HS-5 (cell line): ENCODE data around the gene RPLP2.

Experiments used
- DNase-seq: peaks from one replicate; pipeline ENCODE4 v3.0.0-alpha.2; 2012; ENCODE audit warnings: low read depth

RPLP2 gene

DNA sequence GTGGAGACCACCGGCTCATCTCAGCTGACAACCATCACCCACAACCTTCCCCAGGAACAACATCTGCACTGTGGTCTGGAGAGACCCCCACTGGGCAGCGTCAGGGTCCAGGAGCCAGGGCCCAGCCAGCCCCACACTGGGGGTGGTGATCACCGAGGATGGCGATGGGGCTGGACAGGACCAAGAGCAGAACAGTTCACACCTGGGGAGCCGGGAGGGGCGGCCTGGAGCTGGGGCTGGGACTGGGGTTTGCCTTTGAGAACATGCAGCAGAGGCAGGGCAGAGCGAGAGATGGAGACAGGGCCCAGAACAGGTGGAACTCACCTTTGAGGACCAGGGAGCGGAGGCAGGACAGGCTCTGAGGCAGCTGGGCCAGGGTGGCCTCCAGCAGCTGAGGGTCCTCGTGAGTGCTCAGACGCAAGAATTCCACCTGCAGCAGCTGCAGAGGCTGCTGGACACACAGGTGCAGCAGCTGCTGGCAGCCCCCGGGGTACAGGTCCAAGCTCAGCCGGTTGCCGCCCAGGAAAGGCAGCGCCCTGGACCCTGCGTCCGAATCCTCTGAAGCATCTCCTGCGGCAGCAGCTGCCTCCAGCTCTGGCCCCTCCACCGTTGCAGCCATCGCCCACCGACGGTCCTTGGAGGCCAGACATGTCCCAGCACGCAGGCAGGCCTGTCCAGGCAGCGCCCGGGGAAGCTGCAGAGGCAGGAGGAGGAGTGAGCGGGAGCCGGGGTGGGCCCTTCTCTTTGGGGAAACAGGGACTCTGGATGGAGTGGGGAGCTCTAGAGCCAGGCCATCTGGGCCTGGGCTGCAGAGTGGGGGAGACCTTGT is 5.8 kb upstream of the RPLP2 start:
- DNase-seq = no peak

DNA sequence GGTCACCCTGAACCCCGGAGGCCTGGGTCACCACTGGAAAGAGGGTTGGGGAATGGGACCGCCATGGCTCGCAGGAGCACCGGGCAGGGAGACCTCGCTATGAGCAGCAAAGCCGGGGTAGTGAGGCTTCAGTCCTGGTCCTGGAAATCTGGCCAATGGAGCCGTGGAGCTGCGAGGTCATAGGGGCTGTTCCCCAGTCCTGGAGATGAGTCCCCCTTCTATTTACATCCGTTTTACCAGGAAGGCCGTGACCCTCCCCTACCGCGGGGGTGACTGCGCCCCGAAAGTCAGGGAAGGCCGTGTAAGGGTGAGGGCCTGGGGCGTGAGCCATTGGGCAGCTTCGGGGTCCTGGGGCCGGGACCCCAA is 5.2 kb upstream of the RPLP2 start:
- DNase-seq = no peak

DNA sequence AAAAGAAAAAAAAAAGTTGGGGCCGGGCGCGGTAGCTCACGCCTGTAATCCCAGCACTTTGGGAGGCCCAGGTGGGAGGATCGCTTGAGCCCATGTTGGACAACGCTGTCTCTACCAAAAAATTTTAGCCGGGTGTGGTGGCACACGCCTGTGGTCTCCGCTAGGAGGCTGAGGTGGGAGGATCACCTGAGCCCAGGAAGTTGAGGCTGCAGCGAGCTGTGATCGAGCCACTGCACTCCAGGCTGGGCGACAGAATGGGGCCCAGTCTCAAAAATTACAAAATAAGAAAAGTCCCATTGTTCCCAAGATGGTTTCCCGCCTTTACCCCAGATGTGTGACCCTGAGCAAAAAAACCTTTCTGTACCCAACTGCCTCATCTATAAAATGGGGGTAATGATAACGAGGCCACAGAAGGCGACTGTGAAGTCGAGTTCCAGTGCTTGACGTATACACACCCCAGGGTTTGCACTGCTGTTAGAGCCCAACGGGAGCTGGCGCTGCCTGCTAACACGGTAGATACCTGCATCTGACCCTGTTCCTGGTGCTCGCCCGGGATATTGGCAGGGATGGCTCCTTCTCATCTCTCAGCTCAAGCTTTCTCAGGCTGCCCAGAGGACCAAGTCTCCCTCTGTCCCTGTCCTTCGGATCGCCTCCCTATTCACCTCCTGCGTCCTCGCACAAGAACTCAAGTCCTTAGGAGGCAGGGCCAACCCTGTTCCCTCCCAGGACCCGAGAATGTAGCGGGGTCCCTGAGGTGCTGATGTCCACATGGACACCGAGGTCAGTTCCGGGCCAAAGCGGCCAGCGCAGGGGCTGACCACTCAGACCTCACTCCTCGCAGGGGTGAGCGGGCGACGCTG is 1.1 kb upstream of the RPLP2 start:
- no peak for DNase-seq

DNA sequence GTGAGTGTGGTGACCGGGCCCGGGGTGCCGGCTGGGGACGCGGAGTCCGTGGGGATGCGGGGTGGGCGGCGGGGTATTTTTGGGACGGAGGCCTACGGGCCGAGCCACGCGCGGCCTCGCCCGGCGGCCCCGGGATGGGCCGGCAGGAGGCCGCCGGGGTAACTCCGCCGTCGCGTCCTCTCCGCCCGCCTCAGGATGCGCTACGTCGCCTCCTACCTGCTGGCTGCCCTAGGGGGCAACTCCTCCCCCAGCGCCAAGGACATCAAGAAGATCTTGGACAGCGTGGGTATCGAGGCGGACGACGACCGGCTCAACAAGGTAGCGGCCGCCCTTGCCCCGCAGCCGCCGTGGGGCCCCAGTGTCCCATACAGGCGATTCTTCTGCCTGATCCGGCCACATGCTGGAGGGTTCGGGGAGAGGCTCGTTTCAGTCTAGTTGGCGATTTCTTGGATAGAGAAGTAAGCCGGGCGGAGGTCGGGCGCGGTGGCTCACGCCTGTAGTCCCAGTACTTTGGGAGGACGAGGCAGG is 337 bp downstream of the RPLP2 start:
- DNase-seq = no peak

DNA sequence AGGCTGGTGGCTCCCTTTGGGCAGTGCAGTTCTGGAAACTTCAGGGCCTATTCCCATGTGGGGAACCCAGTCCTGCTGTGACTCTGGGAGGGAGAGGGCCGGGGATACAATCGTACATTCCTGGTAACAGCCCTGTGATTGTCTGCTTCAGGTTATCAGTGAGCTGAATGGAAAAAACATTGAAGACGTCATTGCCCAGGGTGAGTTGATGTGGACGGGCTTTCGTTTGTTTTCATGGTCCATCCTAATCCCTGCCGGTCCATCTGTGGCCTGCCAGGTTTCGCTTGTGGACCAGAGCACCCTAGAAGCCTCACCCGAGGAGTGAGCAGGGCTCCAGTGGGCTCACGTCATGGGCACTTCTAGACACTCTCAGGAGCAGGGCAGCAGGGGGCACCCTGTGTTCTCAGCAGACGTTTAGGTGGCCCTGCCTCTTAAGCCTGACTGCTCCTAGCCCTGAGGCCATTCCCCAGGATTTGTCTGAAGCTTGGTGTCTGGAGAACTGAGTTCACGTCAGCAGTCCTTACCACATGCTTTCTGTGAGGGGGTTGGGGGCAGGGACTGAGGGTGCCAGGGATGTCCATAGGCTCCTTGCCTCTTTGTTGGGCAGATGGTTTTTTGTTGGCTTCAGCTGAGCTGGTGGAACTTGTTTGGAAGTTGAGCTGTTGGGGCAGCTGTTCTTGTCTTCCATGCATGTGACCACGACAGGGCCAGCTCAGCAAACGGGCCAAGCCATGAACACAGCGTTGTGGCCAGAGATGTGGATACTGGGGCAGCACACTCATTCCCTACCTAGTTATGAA is 1.9 kb downstream of the RPLP2 start:
- DNase-seq = no peak

DNA sequence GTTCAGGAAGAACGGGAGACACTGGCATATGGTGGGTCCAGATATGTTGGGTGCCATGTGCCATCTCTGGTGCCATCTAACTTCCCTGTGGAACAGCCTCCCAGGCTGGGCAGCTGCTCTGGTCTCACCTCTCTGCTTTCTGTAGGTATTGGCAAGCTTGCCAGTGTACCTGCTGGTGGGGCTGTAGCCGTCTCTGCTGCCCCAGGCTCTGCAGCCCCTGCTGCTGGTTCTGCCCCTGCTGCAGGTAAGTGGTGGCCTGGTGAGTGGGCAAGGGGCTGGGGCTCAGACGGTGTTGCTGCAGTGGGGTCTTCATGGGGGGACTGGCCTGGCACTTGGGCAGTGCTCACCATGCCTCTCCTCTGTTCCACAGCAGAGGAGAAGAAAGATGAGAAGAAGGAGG is 2.6 kb downstream of the RPLP2 start:
- DNase-seq = no peak

DNA sequence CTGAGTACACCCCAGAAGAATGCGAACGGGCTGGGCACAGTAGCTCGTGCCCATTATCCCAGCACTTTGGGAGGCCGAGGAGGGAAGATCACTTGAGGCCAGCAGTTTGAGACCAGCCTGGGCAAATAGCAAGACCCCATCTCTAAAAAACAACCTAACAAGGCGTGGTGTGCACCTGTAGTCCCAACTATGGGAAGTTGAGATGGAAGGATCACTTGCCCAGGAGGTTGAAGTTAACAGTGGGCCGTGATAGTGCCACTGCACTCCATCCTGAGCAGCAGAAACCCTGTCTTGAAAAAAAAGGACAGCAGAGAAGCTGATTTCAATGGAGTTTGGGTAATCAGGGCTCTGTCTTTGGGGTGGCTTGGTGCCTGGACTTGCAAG is 3.3 kb downstream of the RPLP2 start:
- DNase-seq = no peak

DNA sequence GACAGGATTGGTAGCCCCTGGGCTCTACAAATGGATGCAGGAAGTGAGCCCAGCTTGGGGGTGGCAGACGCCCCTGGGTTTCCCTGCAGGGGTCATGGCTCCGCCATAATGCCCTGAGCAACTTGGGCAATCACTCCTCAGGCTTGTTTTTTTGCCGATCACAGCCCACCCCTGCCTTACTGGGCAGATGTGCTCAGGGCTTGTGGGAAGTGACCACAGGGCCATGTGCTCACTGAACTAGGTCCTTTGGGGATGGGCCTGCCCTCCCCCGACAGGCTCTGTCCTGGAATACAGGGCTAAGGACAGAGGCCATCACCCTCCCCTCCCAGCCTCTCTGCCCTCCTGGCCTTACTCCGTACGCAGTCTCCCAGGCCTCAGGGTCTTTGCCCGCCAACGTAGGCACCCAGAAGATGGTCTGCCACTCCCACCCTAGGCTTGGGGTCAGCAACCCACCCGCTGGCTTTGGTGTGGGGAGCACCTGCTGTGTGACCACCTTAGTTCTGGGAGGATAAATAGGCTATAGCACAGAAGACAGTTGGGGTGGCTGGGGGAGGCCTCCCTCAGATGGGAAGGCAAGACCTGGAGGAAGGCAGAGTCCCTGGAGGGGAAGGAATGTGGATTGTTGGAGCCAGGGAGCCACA is 3.8 kb downstream of the RPLP2 start:
- no peak for DNase-seq

DNA sequence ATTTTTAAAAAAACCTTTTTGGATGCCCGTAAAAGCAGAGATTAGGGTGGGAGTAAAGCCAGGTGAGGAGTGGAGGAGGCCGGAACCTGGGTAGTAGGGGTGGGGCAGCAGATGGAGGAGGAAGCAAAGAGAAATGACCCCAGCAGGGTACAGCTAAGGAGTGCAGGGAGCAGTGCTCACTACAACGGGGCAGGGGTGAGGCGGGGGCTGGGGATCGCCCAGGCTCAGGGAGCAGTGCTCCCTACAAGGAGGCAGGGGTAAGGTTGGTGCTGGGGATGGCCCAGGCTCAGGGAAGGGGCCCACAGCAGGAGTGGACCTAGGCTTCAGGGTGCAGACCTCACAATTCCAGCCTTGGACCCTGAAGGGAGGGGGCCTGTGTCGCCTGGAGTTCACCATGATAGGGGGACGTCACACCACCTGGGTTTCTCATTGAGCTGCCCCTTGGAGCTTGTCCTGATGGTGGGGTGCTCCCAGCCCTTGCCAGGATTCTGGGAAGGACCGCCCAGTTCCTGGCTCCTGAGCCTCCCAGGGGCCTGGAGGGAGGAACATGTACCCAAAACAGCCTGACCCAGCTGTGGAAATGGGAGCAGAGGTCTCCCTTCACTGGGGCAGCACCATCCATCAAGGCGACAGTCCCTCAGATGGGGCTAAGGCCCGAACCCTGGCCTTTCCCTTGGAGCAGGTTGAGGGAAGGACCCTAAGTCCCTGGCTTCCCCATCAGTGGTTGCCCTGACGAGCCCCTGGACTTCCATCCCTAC is 6.1 kb downstream of the RPLP2 start:
- no peak for DNase-seq

DNA sequence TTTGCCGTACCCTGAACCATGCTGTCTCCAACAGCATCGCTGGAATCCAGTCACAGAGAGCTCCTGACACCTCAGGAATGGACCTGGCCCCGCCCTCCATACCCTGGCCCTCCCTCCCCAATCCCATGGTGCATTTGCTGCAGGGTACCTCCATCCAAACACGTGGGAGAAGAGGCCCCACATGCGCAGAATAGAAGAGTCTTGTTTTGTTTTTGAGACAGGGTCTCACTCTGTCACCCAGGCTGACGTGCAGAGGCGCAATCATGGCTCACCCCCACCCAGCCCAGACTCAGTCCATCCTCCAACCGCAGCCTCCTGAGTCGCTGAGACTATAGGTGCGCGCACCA is 6.6 kb downstream of the RPLP2 start:
- DNase-seq = no peak

DNA sequence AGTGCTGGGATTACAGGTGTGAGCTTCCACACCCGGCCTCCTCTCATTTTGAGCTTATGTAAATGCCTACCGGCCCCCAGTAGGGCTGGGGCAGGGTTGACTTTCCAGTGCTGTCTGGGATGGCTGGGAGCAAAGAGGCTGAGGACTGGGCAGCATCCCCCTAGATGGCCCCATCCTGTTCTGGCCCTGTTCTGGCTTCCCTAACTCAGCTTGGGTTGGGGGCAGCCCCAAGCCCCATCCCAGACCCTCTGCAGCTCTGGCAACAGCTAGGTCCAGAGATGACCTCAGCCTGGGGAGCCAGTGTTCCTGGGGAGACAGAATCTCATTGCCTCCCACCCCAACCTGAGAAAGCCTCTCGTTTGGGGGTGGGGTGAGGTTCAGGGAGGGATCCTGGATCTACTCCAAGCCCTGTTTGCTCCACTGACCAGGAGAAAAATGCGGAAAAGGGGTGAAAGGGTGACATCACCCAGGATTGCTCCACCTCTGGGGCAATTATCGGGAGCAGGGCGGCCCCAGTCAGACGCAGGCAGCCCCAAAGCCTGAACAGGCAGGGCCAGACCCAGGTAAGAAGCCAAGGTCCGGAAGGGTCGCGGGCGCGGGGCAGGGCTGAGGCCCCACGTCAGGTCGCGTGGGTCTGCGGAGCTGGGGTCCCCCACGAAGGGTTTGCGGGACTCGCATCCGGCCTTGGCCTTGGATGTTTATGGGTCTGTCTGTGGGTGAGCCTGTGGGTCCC is 8.8 kb downstream of the RPLP2 start, which contains the start of gene PNPLA2:
TSS of gene PNPLA2 (plus strand) at position 519 of the 733 bp plus-strand sequence. CDS start 805 bp downstream, outside the sequence.
- DNase-seq = no peak

DNA sequence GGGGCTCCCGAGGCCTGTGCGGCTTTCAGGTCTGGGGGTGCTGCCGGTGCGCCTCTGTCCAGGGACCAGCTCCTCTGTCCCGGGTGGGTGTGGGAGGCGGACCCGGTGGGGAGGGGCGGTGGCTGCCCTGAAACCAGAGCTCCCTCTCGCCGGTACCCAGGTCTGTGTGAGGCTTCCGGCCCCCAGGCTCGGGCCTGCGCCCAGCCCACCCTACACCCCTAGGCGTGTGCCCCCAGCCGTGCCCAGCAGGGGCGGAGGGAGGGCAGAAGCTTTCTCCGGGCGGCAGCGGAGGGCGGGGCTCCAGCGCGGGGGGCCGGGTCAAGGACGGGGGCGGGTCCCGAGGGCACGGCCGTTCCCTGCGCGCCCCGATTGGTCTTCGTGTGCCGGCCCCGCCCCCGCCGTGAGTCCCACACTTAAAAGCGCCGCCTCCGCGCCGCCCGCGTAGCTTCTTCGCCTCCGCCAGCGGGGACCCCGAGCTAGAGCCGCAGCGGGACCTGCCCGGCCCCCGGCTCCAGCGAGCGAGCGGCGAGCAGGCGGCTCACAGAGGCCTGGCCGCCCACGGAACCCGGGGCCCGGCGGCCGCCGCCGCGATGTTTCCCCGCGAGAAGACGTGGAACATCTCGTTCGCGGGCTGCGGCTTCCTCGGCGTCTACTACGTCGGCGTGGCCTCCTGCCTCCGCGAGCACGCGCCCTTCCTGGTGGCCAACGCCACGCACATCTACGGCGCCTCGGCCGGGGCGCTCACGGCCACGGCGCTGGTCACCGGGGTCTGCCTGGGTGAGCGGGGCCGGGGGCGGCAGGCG is 9.6 kb downstream of the RPLP2 start:
- no peak for DNase-seq

DNA sequence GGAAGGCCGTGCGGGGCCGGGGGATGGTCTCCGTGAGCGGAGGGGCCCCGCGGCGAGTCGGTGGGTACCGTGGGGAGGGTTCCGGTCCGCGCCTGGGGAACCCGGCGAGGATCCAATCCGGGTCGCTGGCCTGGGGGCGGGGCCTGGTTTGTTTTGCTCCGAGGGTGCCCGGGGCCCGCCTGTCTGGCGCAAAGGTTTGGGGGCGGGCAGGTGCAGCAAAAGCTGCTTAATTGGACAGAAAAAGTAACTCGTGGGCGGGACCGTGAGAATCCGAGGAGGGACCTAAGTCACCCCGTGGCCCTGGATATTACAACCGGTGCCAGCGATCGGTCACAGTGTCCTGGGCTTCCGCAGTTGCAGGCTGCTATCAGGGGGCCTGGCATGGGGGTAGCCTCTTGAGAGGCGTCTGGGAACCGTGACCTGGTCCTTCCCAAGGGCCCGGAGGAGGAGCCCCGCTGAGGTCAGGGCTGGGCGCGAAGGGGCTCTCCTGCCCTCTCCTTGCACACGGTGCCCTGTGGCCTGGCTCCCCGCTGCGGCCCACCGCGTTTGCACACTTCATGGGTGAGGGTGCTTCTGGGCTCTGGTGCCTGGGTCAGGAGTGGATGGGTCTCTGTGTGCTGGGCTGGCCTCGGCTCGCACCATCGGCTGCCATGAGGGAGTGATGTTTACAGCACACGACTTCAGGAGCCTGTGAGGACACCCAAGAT is 10.3 kb downstream of the RPLP2 start:
- no peak for DNase-seq

DNA sequence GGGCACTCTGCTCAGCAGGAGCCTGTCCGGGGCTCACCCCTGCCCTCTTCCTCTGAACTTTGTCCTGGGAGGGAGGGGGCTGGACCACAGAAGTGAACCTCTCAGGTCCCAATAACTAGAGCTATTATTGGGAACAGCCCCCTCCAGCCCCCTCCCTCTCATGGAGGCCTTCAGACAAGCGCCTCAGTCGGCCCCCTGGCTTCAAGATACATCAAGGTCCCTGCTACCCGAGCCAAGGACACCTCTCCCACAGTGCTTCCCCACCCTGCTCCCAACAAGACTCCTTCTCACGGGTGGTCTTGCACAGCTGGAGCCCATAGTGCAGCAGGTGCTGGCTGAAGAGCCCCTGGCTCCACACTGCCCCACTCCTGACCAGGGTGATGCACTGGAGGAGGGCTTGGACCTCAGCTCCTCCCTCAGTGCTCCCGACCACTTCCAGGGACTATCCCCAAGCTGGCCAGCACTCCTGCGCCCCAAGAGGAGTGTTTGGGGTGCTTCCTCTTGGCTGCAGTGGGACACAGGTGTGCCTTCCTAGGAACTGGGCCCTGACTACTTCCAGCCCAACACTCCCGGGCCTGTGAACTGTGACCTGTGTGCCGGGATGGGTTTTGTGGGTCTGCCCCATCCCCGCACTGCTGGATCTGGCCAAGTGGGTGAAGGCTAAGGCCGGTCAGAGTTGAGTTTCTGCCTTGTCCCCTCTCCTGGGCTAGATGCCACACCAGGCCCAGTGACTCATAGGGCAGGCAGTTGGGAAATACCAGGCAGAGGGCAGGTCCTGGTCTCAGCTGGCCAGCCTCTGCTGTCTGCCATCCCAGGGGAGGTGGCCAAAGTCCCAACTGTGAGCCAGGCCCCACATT is 11.1 kb downstream of the RPLP2 start:
- DNase-seq = no peak

DNA sequence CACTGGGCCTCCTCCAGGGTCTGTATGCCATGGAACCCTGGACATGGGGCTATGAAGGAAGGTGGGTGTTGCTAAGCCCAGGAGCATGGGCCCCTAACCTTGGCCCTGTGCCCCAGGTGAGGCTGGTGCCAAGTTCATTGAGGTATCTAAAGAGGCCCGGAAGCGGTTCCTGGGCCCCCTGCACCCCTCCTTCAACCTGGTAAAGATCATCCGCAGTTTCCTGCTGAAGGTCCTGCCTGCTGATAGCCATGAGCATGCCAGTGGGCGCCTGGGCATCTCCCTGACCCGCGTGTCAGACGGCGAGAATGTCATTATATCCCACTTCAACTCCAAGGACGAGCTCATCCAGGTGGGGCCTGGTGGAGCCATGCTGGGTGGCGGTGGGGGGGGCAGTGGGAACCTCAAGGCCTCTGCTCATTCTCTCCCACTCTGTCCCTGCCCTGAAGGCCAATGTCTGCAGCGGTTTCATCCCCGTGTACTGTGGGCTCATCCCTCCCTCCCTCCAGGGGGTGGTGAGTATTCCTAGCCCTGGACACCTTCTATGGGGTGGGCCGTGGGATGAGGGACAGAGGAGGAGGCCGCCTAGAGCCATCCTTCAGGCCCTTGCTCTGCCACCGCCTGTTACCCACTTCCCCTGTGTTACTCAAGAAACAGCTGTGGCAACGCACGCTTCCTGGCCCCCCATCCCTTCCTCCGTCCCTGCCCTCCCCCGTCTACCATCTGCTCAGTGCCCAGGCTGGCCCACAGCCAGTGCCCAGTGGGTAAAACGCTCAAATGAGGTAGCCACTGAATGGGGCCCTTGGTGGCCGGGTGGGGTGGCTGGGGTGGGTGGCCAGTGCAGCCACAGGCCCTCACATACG is 12.0 kb downstream of the RPLP2 start:
- DNase-seq = no peak

DNA sequence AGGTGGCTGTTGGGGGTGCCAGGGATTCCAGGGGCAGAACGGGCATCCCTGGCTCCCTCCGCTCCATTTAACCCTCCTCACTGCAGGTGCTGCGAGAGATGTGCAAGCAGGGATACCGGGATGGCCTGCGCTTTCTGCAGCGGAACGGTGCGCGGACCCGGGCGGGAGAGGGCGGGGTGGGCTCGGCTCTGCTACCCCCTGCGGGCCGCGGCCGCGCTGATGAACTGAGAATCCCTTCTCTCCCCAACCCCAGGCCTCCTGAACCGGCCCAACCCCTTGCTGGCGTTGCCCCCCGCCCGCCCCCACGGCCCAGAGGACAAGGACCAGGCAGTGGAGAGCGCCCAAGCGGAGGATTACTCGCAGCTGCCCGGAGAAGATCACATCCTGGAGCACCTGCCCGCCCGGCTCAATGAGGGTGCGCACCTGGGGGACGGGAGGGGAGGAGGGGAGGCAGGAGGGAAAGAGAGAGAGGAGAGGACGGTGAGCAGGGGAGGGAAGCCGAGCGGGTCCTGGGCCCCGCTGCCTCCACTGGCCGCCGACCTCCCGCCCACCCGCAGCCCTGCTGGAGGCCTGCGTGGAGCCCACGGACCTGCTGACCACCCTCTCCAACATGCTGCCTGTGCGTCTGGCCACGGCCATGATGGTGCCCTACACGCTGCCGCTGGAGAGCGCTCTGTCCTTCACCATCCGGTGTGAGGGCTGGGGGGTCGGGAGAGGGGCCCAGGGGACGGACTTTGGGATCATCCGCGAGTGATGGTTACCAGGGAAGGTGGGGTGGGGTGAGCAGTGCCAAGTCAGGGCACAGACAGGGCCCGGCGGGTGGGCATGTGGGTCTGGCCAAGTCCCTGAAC is 13.9 kb downstream of the RPLP2 start:
- DNase-seq = no peak
